H9 (cell line): Measurements from ENCODE around the gene ARHGEF39. TPM values are rescaled to one million over a fixed set of nuclear protein-coding genes. Genes with fewer than 3 reads are reported as not detected.

Source experiments
- DNase-seq: peaks from one replicate; pipeline ENCODE4 v3.0.0-alpha.2; 2017
- H2AFZ ChIP-seq: one replicate; pipeline ENCODE4 v1.6.1; 2013; ENCODE audit warnings: mild to moderate bottlenecking, low read length, control low read depth, moderate library complexity
- H2AK5ac ChIP-seq: 2 replicates; pipeline ENCODE4 v1.6.1; 2013; ENCODE audit warnings: low read length, control low read depth, mixed read lengths; ENCODE audit not compliant: insufficient read length
- H2BK120ac ChIP-seq: one replicate; pipeline ENCODE4 v1.6.1; 2013; ENCODE audit warnings: low read depth, mild to moderate bottlenecking, low read length, control low read depth, inconsistent platforms; ENCODE audit not compliant: poor library complexity, severe bottlenecking
- H2BK12ac ChIP-seq: 2 replicates; pipeline ENCODE4 v1.6.1; 2013; ENCODE audit warnings: low read length, control low read depth, mixed read lengths, low read depth; ENCODE audit not compliant: insufficient read length
- H2BK15ac ChIP-seq: 2 replicates; pipeline ENCODE4 v1.6.1; 2013; ENCODE audit warnings: low read depth, low read length, control low read depth
- H2BK20ac ChIP-seq: one replicate; pipeline ENCODE4 v1.6.1; 2013; ENCODE audit warnings: low read depth, mild to moderate bottlenecking, low read length, control low read depth, inconsistent platforms; ENCODE audit not compliant: poor library complexity, severe bottlenecking
- H2BK5ac ChIP-seq: 2 replicates; pipeline ENCODE4 v1.6.1; 2013; ENCODE audit warnings: low read length, control low read depth, mixed read lengths; ENCODE audit not compliant: insufficient read length
- H3K14ac ChIP-seq: 2 replicates; pipeline ENCODE4 v1.6.1; 2013; ENCODE audit warnings: low read length, control low read depth; ENCODE audit not compliant: insufficient read depth
- H3K18ac ChIP-seq: 2 replicates; pipeline ENCODE4 v1.6.1; 2013; ENCODE audit warnings: low read depth, mild to moderate bottlenecking, mixed read lengths, low read length, control low read depth; ENCODE audit not compliant: insufficient read length
- H3K23ac ChIP-seq: 2 replicates; pipeline ENCODE4 v1.6.1; 2013; ENCODE audit warnings: low read length, control low read depth, mixed read lengths, low read depth; ENCODE audit not compliant: insufficient read length
- H3K23me2 ChIP-seq: 2 replicates; pipeline ENCODE4 v1.6.1; 2013; ENCODE audit warnings: low read depth, mild to moderate bottlenecking, mixed read lengths, low read length, control low read depth; ENCODE audit not compliant: insufficient read length, poor library complexity, severe bottlenecking
- H3K27ac ChIP-seq: 2 replicates; pipeline ENCODE4 v1.5.1; 2013; ENCODE audit warnings: low read length, control low read depth, mixed read lengths, low read depth; ENCODE audit not compliant: insufficient read length
- H3K27me3 ChIP-seq: 2 replicates; pipeline ENCODE4 v1.6.1; 2013; ENCODE audit warnings: low read length, control low read depth, inconsistent platforms; ENCODE audit not compliant: insufficient read depth
- H3K4ac ChIP-seq: 2 replicates; pipeline ENCODE4 v1.6.1; 2013; ENCODE audit warnings: low read depth, mild to moderate bottlenecking, control low read depth, inconsistent platforms, low read length, moderate library complexity
- H3K4me1 ChIP-seq: 2 replicates; pipeline ENCODE4 v1.6.1; 2013; ENCODE audit warnings: low read length, control low read depth, inconsistent platforms; ENCODE audit not compliant: insufficient read depth
- H3K4me2 ChIP-seq: 2 replicates; pipeline ENCODE4 v1.6.1; 2013; ENCODE audit warnings: low read length, control low read depth, mixed read lengths; ENCODE audit not compliant: insufficient read length, insufficient read depth
- H3K56ac ChIP-seq: 2 replicates; pipeline ENCODE4 v1.6.1; 2013; ENCODE audit warnings: low read depth, mild to moderate bottlenecking, mixed read lengths, low read length, control low read depth; ENCODE audit not compliant: insufficient read length
- H3K79me1 ChIP-seq: 2 replicates; pipeline ENCODE4 v1.6.1; 2013; ENCODE audit warnings: low read depth, mild to moderate bottlenecking, moderate library complexity, low read length, control low read depth, inconsistent platforms; ENCODE audit not compliant: insufficient read depth, poor library complexity, severe bottlenecking
- H3K79me2 ChIP-seq: 2 replicates; pipeline ENCODE4 v1.6.1; 2013; ENCODE audit warnings: low read length, control low read depth, inconsistent platforms; ENCODE audit not compliant: insufficient read depth
- H3K9ac ChIP-seq: 2 replicates; pipeline ENCODE4 v1.6.1; 2013; ENCODE audit warnings: low read length, control low read depth, mixed read lengths; ENCODE audit not compliant: insufficient read length; ENCODE audit errors: extremely low read depth
- H3K9me3 ChIP-seq: one replicate; pipeline ENCODE4 v1.6.1; 2013; ENCODE audit warnings: low read depth, low read length, inconsistent platforms; ENCODE audit not compliant: control insufficient read depth
- H3T11ph ChIP-seq: one replicate; pipeline ENCODE4 v1.6.1; 2013; ENCODE audit warnings: mild to moderate bottlenecking, low read length, control low read depth, inconsistent platforms
- H4K20me1 ChIP-seq: one replicate; pipeline ENCODE4 v1.6.1; 2013; ENCODE audit not compliant: control insufficient read depth, insufficient read length, insufficient read depth
- H4K5ac ChIP-seq: 2 replicates; pipeline ENCODE4 v1.6.1; 2013; ENCODE audit warnings: low read depth, mild to moderate bottlenecking, mixed read lengths, low read length, control low read depth; ENCODE audit not compliant: insufficient read length
- H4K8ac ChIP-seq: replicated peaks from 2 replicates; pipeline ENCODE4 v1.6.1; 2013; ENCODE audit warnings: low read length, control low read depth, mixed read lengths, low read depth; ENCODE audit not compliant: insufficient read length
- H4K91ac ChIP-seq: 2 replicates; pipeline ENCODE4 v1.6.1; 2013; ENCODE audit warnings: low read depth, mild to moderate bottlenecking, moderate library complexity, mixed read lengths, low read length, control low read depth; ENCODE audit not compliant: insufficient read length
- H3K27ac Mint-ChIP-seq, 3 experiments: 2 replicates in 2 of 3; 3 replicates in 1 of 3; pipeline ENCODE4 v1.8.0; 2020 to 2021; ENCODE audit warnings: mixed read lengths in 3 of 3, mild to moderate bottlenecking in 1 of 3, moderate library complexity in 1 of 3
- H3K27me3 Mint-ChIP-seq: 2 replicates; pipeline ENCODE4 v1.8.0; 2021; ENCODE audit warnings: low read depth, mild to moderate bottlenecking, moderate library complexity, mixed read lengths
- H3K36me3 Mint-ChIP-seq, 3 experiments: 2 replicates in 2 of 3; 3 replicates in 1 of 3; pipeline ENCODE4 v1.8.0; 2020 to 2021; ENCODE audit warnings: low read depth in 3 of 3, mixed read lengths in 3 of 3; ENCODE audit not compliant: insufficient read depth in 1 of 3
- H3K4me1 Mint-ChIP-seq, 2 experiments: 2 replicates each; pipeline ENCODE4 v1.8.0; 2020; ENCODE audit warnings: mixed read lengths in 2 of 2
- H3K4me3 Mint-ChIP-seq, 2 experiments: 2 replicates in 1 of 2; 3 replicates in 1 of 2; pipeline ENCODE4 v1.8.0; 2020 to 2021; ENCODE audit warnings: mild to moderate bottlenecking in 2 of 2, mixed read lengths in 2 of 2, moderate library complexity in 1 of 2
- H3K9me3 Mint-ChIP-seq, 2 experiments: 2 replicates in 1 of 2; 3 replicates in 1 of 2; pipeline ENCODE4 v1.8.0; 2020; ENCODE audit warnings: mild to moderate bottlenecking in 2 of 2, mixed read lengths in 2 of 2, moderate library complexity in 1 of 2
- WGBS: extraction: QIAGEN DNeasy Blood & Tissue Kit; methylation state at CpG from one replicate; pipeline ENCODE4 v1.1.7; 2013; ENCODE audit warnings: missing lambda C conversion rate, low lambda C conversion rate, mixed read lengths; ENCODE audit not compliant: insufficient read length; ENCODE audit errors: extremely low coverage; 5-methylcytosine and 5-hydroxymethylcytosine counted together
- total RNA-seq: library from RNA; stranded (reverse); gene quantifications from 2 replicates; pipeline ENCODE4 v1.2.1, GENCODE V29; 2021
- TF ChIP-seq, protein P1 (sequence below): fragments of 200-600 bp; sonication (generic); conservative IDR thresholded peaks from 3 replicates; pipeline ENCODE4 v1.8.0; 2021; ENCODE audit warnings: antibody characterized with exemption, mild to moderate bottlenecking

Gene ARHGEF39
- total RNA-seq, 1 experiment from 2014 or later: 24.4 TPM

DNA sequence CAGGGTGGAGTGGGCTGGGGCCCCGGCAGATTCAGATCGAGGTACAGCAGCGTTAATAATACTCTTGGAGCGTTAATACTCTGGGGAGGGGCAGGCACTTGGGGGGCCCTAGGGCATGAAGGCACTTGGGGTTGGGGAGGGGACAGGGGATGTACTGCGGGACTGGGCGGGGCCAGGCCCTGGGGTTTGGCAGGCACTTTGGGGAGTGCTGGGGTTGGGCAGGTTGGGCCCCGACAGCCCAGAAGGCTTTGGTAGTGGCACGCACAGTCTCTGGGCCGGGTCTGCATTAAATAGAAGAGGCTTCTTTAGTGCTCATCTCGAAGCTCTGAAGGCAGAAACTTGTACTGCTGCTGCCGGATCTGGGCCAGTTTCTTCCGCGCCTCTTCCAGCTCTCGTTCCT is 32.5 kb upstream of the ARHGEF39 start:
- Mint-ChIP-seq H3K4me1 (no peaks in the 10 kb centered on the region; a peak in 1 of 4 replicates), H3K36me3 (peaks cover 2 to 10% (median 5%) of the 10 kb centered on the region in 3 experiments; a peak in 6 of 7 replicates), H3K27ac (no peak overlapping the region), H3K4me3 (no peak overlapping the region), H3K9me3 (no peaks in the 10 kb centered on the region), H3K27me3 (no peaks in the 10 kb centered on the region)
- Histone ChIP-seq H3K9ac (no peak overlapping the region), H4K8ac (no peak overlapping the region), H3K9me3 (no peaks in the 10 kb centered on the region), H3K79me1 (no peaks in the 10 kb centered on the region), H3K4me1 (no peaks in the 10 kb centered on the region), H2BK12ac (no peak overlapping the region), H3K18ac (no peak overlapping the region), H3K56ac (no peak overlapping the region), H3T11ph (no peak overlapping the region), H3K4me2 (no peak overlapping the region), H3K4ac (no peak overlapping the region), H3K27ac (no peak overlapping the region), H2BK120ac (no peak overlapping the region), H4K91ac (no peak overlapping the region), H3K14ac (no peak overlapping the region), H3K27me3 (no peaks in the 10 kb centered on the region), H3K23me2 (no peaks in the 10 kb centered on the region), H2AK5ac (no peak overlapping the region), H2AFZ (no peak overlapping the region), H3K79me2 (no peaks in the 10 kb centered on the region), H4K5ac (no peak overlapping the region), H2BK20ac (no peak overlapping the region), H2BK15ac (no peak overlapping the region), H4K20me1 (no peaks in the 10 kb centered on the region), H2BK5ac (no peak overlapping the region), H3K23ac (no peak overlapping the region)
- TF ChIP-seq, protein P1, sequence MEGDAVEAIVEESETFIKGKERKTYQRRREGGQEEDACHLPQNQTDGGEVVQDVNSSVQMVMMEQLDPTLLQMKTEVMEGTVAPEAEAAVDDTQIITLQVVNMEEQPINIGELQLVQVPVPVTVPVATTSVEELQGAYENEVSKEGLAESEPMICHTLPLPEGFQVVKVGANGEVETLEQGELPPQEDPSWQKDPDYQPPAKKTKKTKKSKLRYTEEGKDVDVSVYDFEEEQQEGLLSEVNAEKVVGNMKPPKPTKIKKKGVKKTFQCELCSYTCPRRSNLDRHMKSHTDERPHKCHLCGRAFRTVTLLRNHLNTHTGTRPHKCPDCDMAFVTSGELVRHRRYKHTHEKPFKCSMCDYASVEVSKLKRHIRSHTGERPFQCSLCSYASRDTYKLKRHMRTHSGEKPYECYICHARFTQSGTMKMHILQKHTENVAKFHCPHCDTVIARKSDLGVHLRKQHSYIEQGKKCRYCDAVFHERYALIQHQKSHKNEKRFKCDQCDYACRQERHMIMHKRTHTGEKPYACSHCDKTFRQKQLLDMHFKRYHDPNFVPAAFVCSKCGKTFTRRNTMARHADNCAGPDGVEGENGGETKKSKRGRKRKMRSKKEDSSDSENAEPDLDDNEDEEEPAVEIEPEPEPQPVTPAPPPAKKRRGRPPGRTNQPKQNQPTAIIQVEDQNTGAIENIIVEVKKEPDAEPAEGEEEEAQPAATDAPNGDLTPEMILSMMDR: no peak
- no peak for DNase-seq
- no CpG with 5 or more reads among the region's 14 CpGs for WGBS
